DND-41 (cell line): ENCODE results near the gene SLC37A3.
"Not testable (repeated sequence)": the region's sequence is repeated elsewhere in the genome, so short reads cannot be mapped to it uniquely, and the experiment has no call there.

Experiments
- CTCF ChIP-seq: IDR thresholded peaks from 2 replicates; pipeline ENCODE4 v1.5.1; 2012; ENCODE audit warnings: borderline replicate concordance, low read length, moderate library complexity, mild to moderate bottlenecking; ENCODE audit not compliant: poor library complexity, severe bottlenecking; ENCODE audit errors: extremely low read depth
- EZH2 ChIP-seq: IDR thresholded peaks from 3 replicates; pipeline ENCODE4 v1.6.1; 2012; ENCODE audit warnings: borderline replicate concordance, low read depth, mild to moderate bottlenecking, moderate library complexity, low read length, inconsistent platforms; ENCODE audit not compliant: severe bottlenecking

GRCh38 chr7:140415816-140416215 lies 17.5 kb upstream of the SLC37A3 start:
- TF ChIP-seq CTCF, EZH2: not testable (repeated sequence)
